Stimulated activated naive CD8-positive, alpha-beta T cell treated with anti-CD3 and anti-CD28 coated beads, Interleukin-15, amount 100 ng/mL, for 72 hours (primary cell): ENCODE measurements around the gene PDE3B.
"Not testable (repeated sequence)": the region's sequence is repeated elsewhere in the genome, so short reads cannot be mapped to it uniquely, and the experiment has no call there.

Source experiments
- ATAC-seq: fragments of 150-1000 bp; cut with Tn5 transposase; 2 replicates; pipeline ENCODE4 v1.10.0; 2021; ENCODE audit warnings: mild to moderate bottlenecking, moderate library complexity
- DNase-seq, 2 donors: peaks; one replicate each; pipeline ENCODE4 v3.0.0; 2021 to 2022
- H3K27ac Mint-ChIP-seq, 2 donors: one replicate each; pipeline ENCODE4 v1.8.0; 2022; ENCODE audit warnings: mild to moderate bottlenecking in 2 of 2, mixed read lengths in 2 of 2, moderate library complexity in 2 of 2
- H3K27me3 Mint-ChIP-seq: one replicate; pipeline ENCODE4 v1.8.0; 2022; ENCODE audit warnings: mixed read lengths
- H3K4me1 Mint-ChIP-seq: one replicate; pipeline ENCODE4 v1.8.0; 2022; ENCODE audit warnings: mild to moderate bottlenecking, mixed read lengths
- H3K4me3 Mint-ChIP-seq, 2 donors: one replicate each; pipeline ENCODE4 v1.8.0; 2022; ENCODE audit warnings: mild to moderate bottlenecking in 2 of 2, mixed read lengths in 2 of 2, moderate library complexity in 1 of 2
- H3K9me3 Mint-ChIP-seq, 2 donors: one replicate each; pipeline ENCODE4 v1.8.0; 2022; ENCODE audit warnings: mixed read lengths in 2 of 2

Gene PDE3B

DNA sequence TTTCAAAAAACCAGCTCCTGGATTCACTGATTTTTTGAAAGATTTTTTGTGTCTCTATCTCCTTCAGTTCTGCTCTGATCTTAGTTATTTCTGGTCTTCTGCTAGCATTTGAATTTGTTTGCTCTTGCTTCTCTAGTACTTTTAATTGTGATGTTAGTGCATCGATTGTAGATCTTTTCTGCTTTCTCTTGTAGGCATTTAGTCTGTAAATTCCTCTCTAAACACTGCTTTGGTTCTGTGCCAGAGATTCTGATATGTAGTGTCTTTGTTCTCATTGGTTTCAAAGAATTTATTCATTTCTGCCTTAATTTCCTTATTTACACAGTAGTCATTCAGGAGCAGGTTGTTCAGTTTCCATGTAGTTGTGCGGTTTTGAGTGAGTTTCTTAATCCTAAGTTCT is 96.9 kb downstream of the PDE3B start:
- not testable (repeated sequence) for H3K27me3 Mint-ChIP-seq, ATAC-seq, H3K27ac Mint-ChIP-seq, DNase-seq
- H3K9me3 Mint-ChIP-seq: peaks cover 22 to 24% of the 10 kb centered on the region in 2 donors
- H3K4me3 Mint-ChIP-seq: peak overlapping the region in 1 of 2 donors; percentile 4
- peaks cover 80% of the 10 kb centered on the region for H3K4me1 Mint-ChIP-seq

DNA sequence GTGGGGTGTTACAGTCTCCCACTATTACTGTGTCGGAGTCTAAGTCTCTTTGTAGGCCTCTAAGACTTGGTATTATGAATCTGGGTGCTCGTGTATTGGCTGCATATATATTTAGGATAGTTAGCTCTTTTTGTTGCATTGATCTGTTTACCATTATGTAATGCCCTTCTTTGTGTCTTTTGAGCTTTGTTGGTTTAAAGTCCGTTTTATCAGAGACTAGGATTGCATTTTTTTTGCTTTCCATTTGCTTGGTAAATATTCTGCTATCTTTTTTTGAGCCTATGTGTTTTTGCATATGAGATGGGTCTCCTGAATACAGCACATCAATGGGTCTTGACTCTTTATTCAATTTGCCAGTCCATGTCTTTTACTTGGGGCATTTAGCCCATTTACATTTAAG is 97.6 kb downstream of the PDE3B start:
- ATAC-seq: no peak
- Mint-ChIP-seq H3K27me3 (no peaks in the 10 kb centered on the region), H3K27ac (no peak overlapping the region), H3K4me1 (peaks cover 79% of the 10 kb centered on the region), H3K9me3 (peaks cover 22 to 24% of the 10 kb centered on the region in 2 donors), H3K4me3 (no peak overlapping the region)
- no peak for DNase-seq

GRCh38 chr11:14742849-14743559 is 99.4 kb downstream of the PDE3B start:
- H3K9me3 Mint-ChIP-seq: peaks cover 20 to 22% of the 10 kb centered on the region in 2 donors
- no peak overlapping the region for H3K27ac Mint-ChIP-seq
- ATAC-seq (no peak), DNase-seq (no peak)
- peak overlapping the region in 1 of 2 donors; percentile 55 for H3K4me3 Mint-ChIP-seq
- peaks cover 85% of the 10 kb centered on the region for H3K4me1 Mint-ChIP-seq
- no peaks in the 10 kb centered on the region for H3K27me3 Mint-ChIP-seq

DNA sequence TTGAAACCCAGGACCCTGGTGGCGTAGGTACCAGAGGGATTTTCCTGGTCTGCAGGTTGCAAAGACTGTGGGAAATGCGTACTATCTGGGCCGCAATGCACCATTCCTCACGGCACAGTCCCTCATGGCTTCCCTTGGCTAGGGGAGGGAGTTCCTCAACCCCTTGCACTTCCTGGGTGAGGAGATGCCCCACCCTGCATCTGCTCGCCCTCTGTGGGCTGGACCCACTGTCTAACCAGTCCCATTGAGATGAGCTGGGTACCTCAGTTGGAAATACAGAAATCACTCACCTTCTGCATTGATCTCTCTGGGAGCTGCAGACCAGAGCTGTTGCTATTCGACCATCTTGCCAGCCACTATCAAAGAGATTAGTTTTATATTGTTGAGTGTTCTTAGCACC is 100.1 kb downstream of the PDE3B start:
- H3K4me1 Mint-ChIP-seq: peaks cover 80% of the 10 kb centered on the region
- peak overlapping the region in 1 of 2 donors; percentile 31 for H3K27ac Mint-ChIP-seq
- H3K9me3 Mint-ChIP-seq: peaks cover 20 to 22% of the 10 kb centered on the region in 2 donors
- H3K27me3 Mint-ChIP-seq, DNase-seq: not testable (repeated sequence)
- ATAC-seq: peak; percentile 59
- H3K4me3 Mint-ChIP-seq: peak overlapping the region; percentile 41 to 45

GRCh38 chr11:14746857-14747395 is 103.3 kb downstream of the PDE3B start:
- DNase-seq (no peak), ATAC-seq (no peak)
- H3K27ac Mint-ChIP-seq: no peak overlapping the region
- no peaks in the 10 kb centered on the region for H3K27me3 Mint-ChIP-seq
- H3K4me1 Mint-ChIP-seq: peaks cover 70% of the 10 kb centered on the region
- H3K4me3 Mint-ChIP-seq: no peak overlapping the region
- peaks cover 6 to 8% of the 10 kb centered on the region in 2 donors for H3K9me3 Mint-ChIP-seq

DNA sequence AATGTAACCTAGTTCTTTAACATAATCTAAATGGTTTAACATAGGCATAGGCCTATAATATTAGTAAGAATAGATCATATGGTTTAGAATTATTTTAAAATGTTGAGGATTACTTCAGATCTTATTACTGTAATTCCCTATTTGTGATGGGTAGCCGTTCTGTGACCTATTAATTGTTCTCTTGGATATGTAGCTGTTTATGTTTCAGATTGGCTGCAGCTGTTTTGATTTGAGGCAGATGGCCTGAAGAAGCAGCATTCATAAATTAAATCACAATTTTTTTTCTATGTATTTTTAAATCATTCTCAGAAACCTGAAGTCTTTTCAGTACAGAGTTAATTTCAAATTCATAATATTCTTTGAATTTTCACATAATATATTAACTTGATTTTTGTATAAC is 104.5 kb downstream of the PDE3B start:
- ATAC-seq (no peak), DNase-seq (no peak)
- Mint-ChIP-seq H3K27me3 (no peaks in the 10 kb centered on the region), H3K27ac (no peak overlapping the region), H3K4me1 (peaks cover 70% of the 10 kb centered on the region), H3K9me3 (no peaks in the 10 kb centered on the region), H3K4me3 (no peak overlapping the region)

- Mint-ChIP-seq H3K27ac (no peak overlapping the region), H3K4me3 (no peak overlapping the region), H3K27me3 (no peaks in the 10 kb centered on the region), H3K4me1 (peaks cover 61% of the 10 kb centered on the region), H3K9me3 (no peaks in the 10 kb centered on the region)
- DNase-seq (no peak), ATAC-seq (no peak)
Measured at GRCh38 chr11:14750911-14751310, 107.3 kb downstream of the PDE3B start.

GRCh38 chr11:14751975-14752407 is 108.4 kb downstream of the PDE3B start:
- Mint-ChIP-seq H3K4me3 (peak overlapping the region; percentile 29 to 66), H3K9me3 (peaks cover 0 to 7% of the 10 kb centered on the region in 2 donors), H3K4me1 (peaks cover 60% of the 10 kb centered on the region), H3K27ac (peak overlapping the region in 1 of 2 donors; percentile 78), H3K27me3 (no peaks in the 10 kb centered on the region)
- ATAC-seq: peak; percentile 63
- no peak for DNase-seq

- H3K27ac Mint-ChIP-seq: no peak overlapping the region
- H3K4me3 Mint-ChIP-seq: no peak overlapping the region
- DNase-seq: no peak
- H3K4me1 Mint-ChIP-seq: peaks cover 55% of the 10 kb centered on the region
- H3K9me3 Mint-ChIP-seq: peaks cover 0 to 7% of the 10 kb centered on the region in 2 donors
- ATAC-seq: no peak
- H3K27me3 Mint-ChIP-seq: no peaks in the 10 kb centered on the region
Measured at GRCh38 chr11:14755140-14755539, 111.5 kb downstream of the PDE3B start.

GRCh38 chr11:14756349-14756748 is 112.7 kb downstream of the PDE3B start:
- H3K27ac Mint-ChIP-seq: no peak overlapping the region
- H3K27me3 Mint-ChIP-seq: no peaks in the 10 kb centered on the region
- H3K9me3 Mint-ChIP-seq: peaks cover 0 to 7% of the 10 kb centered on the region in 2 donors
- peaks cover 46% of the 10 kb centered on the region for H3K4me1 Mint-ChIP-seq
- ATAC-seq: no peak
- DNase-seq: no peak
- H3K4me3 Mint-ChIP-seq: no peak overlapping the region

DNA sequence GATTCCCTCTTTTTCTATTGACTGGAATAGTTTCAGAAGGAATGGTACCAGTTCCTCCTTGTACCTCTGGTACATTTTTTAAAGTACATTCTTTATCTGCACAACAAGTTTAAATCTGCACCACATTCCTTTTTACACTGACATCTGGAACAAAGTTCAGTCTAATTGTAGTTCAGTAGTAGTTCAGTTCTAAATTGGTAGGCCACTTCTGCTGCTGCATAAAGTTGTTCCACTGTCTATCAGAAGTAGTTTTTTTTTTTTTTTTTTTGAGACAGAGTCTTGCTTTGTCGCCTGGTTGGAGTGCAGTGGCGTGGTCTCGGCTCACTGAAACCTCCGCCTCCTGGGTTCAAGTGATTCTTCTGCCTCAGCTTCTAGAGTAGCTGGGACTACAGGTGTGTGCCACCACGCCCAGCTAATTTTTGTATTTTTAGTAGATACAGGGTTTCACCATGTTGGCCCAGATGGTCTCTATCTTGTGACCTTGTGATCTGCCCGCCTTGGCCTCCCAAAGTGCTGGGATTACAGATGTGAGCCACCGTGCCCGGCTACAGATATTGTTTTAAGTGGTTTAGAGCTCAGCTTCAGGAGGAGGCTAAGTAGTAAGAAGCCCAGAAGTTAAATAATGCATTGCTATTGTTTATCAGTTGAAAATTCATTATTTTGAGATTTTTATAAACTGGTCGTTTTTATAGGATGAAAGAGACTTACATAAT is 115.9 kb downstream of the PDE3B start:
- DNase-seq: peak in 1 of 2 donors; percentile 20
- not testable (repeated sequence) for H3K9me3 Mint-ChIP-seq

DNA sequence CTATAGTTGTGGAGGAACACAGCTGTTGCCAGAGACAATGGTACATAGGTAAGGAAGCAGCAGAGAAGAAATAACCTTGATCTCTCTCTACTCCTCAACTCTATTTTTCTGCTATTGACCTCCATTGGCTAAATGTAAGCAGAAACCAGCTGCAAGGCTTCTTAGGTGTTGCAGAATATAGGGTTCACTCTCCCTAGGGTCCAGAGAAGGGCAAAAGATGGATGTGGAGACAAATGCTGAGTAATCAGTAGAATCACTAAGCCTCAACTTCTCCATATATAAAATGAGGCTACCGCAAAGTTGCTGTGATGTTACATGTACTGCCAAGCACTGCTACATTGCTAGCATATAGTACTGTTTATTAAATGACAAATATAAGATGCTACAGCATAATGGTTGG is 120.6 kb downstream of the PDE3B start:
- no peaks in the 10 kb centered on the region for H3K9me3 Mint-ChIP-seq
- H3K27me3 Mint-ChIP-seq: no peaks in the 10 kb centered on the region
- DNase-seq: peak in 1 of 2 donors; percentile 16
- peaks cover 23% of the 10 kb centered on the region for H3K4me1 Mint-ChIP-seq
- no peak overlapping the region for H3K27ac Mint-ChIP-seq
- H3K4me3 Mint-ChIP-seq: no peak overlapping the region
- peak; percentile 49 for ATAC-seq

More for the DNA sequence above, 115.9 kb downstream of the PDE3B start:
- Mint-ChIP-seq H3K27ac (peak overlapping the region; percentile 26 to 72), H3K4me3 (peak overlapping the region; percentile 64 to 70), H3K4me1 (peaks cover 27% of the 10 kb centered on the region)
- not testable (repeated sequence) for H3K27me3 Mint-ChIP-seq
- peak; percentile 40 for ATAC-seq

DNA sequence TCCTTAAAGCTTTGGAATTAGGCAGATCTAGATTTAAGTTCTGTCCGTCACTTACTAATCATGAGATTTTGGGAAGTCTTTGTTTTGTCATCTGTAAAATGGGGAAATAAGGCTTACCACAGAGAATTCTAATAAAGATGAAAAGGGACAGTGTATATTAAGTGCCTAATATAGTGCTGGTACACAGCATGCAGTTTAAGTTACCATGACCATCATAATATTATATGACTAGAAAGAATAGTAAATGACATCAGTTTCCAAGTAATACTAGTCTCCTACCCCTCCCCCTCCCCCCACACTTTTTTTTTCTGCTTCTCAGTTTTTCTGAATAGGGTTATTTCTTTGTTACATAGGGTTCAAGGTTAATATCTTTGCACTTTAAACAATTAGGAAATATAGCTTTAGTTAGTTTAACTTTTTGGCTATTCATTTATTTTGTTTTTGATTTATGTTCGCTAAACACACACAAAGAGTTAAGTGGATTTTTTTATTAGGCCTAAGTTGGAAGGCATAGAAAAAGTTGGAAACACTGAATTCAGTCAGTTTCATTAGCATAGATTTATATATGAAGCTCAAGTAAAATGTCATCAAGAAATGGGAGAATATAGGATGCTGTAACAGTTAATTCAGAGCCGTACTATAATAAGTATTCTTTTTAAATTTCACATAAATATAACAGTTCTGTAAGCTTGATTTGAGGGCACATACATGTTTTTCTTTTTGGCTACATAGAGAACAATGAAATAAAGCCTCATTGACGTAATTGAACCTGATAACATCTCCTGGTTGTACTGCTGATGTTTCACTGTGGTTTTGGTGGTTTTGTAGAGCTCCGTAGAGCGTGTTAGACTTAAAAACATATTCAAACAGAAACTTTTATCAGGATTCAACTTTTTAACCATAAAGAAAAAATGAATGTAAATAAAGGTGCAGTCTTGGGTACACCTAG is 121.2 kb downstream of the PDE3B start:
- H3K27ac Mint-ChIP-seq: no peak overlapping the region
- H3K27me3 Mint-ChIP-seq: no peaks in the 10 kb centered on the region
- H3K4me1 Mint-ChIP-seq: peaks cover 23% of the 10 kb centered on the region
- H3K4me3 Mint-ChIP-seq: peak overlapping the region in 1 of 2 donors; percentile 50
- peak in 1 of 2 donors; percentile 57 for DNase-seq
- no peaks in the 10 kb centered on the region for H3K9me3 Mint-ChIP-seq
- ATAC-seq: peak; percentile 86

DNA sequence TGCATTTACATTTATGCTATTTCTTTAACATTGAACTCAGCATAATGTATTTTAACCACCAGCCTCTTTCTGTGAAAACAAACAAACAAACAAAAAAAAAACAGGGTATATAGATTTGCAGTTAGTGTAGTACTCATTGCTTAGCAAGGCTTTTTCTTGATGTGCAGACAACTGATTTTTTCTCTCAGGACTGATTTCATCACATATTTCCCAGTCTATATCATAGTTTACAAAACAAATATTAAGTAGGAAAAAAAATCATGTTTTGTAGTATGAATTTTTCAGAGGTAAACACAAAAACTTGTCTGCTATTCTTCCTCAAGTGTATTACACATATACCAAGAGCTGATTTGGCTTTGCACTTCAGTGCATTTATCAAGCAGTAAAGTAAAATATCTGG is 123.0 kb downstream of the PDE3B start:
- H3K4me1 Mint-ChIP-seq: peaks cover 38% of the 10 kb centered on the region
- ATAC-seq: no peak
- H3K9me3 Mint-ChIP-seq: no peaks in the 10 kb centered on the region
- no peaks in the 10 kb centered on the region for H3K27me3 Mint-ChIP-seq
- DNase-seq: no peak
- H3K27ac Mint-ChIP-seq: peak overlapping the region; percentile 23 to 52
- H3K4me3 Mint-ChIP-seq: peak overlapping the region; percentile 21 to 62
